IMR-90 (cell line): Measurements from ENCODE around the gene HOXA13. TPM values are rescaled to one million over a fixed set of nuclear protein-coding genes. Genes with fewer than 3 reads are reported as not detected.

Source experiments
- ATAC-seq: fragments of 200-7000 bp; cut with Tn5 transposase; 2 replicates; pipeline ENCODE4 v1.9.1; 2020; ENCODE audit warnings: low read depth, mild to moderate bottlenecking, moderate library complexity
- BruUV-seq: library from RNA; stranded (reverse); fragments of 400-500 nt; replicated peaks from 2 replicates; lab custom pipeline; 2021; lab: Mats Ljungman, UMichigan
- CTCF ChIA-PET: fragments of 300-600 bp; formaldehyde crosslinking; extraction: SDS; loops from one replicate; lab custom pipeline; 2021; ENCODE audit warnings: antibody characterized with exemption; lab: Yijun Ruan, JAX
- POLR2A ChIA-PET: fragments of 300-600 bp; sonication (Branson Sonifier 250); formaldehyde crosslinking; loops from one replicate; lab custom pipeline; 2022; ENCODE audit warnings: antibody characterized with exemption; ENCODE audit not compliant: unreplicated experiment; lab: Charles Lee
- DNase-seq: peaks from one replicate; pipeline ENCODE4 v3.0.0; 2013
- H2AFZ ChIP-seq: replicated peaks from 2 replicates; pipeline ENCODE3; 2013; ENCODE audit warnings: low read length, mild to moderate bottlenecking; ENCODE audit not compliant: poor library complexity
- H2AK5ac ChIP-seq: 2 replicates; pipeline ENCODE4 v1.6.1; 2013; ENCODE audit warnings: low read depth, low read length, inconsistent platforms
- H2AK9ac ChIP-seq: replicated peaks from 2 replicates; pipeline ENCODE3; 2013; ENCODE audit warnings: mild to moderate bottlenecking, low read depth, low read length, moderate library complexity; ENCODE audit not compliant: poor library complexity
- H2BK120ac ChIP-seq: 2 replicates; pipeline ENCODE4 v1.6.1; 2013; ENCODE audit warnings: low read depth, low read length, inconsistent platforms
- H2BK15ac ChIP-seq: 3 replicates; pipeline ENCODE4 v1.6.1; 2013; ENCODE audit warnings: low read depth, low read length, inconsistent platforms
- H2BK20ac ChIP-seq: 2 replicates; pipeline ENCODE4 v1.6.1; 2013; ENCODE audit warnings: low read depth, mild to moderate bottlenecking, inconsistent platforms, low read length, moderate library complexity
- H2BK5ac ChIP-seq: 2 replicates; pipeline ENCODE4 v1.6.1; 2013; ENCODE audit warnings: mild to moderate bottlenecking, low read depth, low read length, inconsistent platforms; ENCODE audit not compliant: poor library complexity, severe bottlenecking
- H3K14ac ChIP-seq: replicated peaks from 2 replicates; pipeline ENCODE4 v1.6.1; 2013; ENCODE audit warnings: low read depth, low read length, inconsistent platforms
- H3K18ac ChIP-seq: 2 replicates; pipeline ENCODE4 v1.6.1; 2013; ENCODE audit warnings: low read depth, low read length, control low read depth
- H3K23ac ChIP-seq: 2 replicates; pipeline ENCODE4 v1.6.1; 2013; ENCODE audit warnings: low read depth, low read length, inconsistent platforms
- H3K27ac ChIP-seq: 2 replicates; pipeline ENCODE4 v1.5.1; 2013; ENCODE audit warnings: mild to moderate bottlenecking, control low read depth, low read length; ENCODE audit not compliant: insufficient read depth
- H3K27me3 ChIP-seq: 2 replicates; pipeline ENCODE4 v1.6.1; 2013; ENCODE audit warnings: low read length; ENCODE audit not compliant: control insufficient read depth, insufficient read depth
- H3K36me3 ChIP-seq: 2 replicates; pipeline ENCODE4 v1.6.1; 2013; ENCODE audit warnings: low read length, mixed read lengths; ENCODE audit not compliant: control insufficient read depth, insufficient read depth
- H3K4ac ChIP-seq: 2 replicates; pipeline ENCODE4 v1.6.1; 2013; ENCODE audit warnings: low read depth, low read length, inconsistent platforms
- H3K4me1 ChIP-seq: 2 replicates; pipeline ENCODE4 v1.6.1; 2013; ENCODE audit warnings: low read length, mixed read lengths; ENCODE audit not compliant: control insufficient read depth, insufficient read depth
- H3K4me2 ChIP-seq: 2 replicates; pipeline ENCODE4 v1.6.1; 2013; ENCODE audit warnings: low read depth, mild to moderate bottlenecking, control low read depth, low read length, moderate library complexity
- H3K4me3 ChIP-seq: 2 replicates; pipeline ENCODE4 v1.5.1; 2013; ENCODE audit warnings: low read depth, mild to moderate bottlenecking, control low read depth, low read length, moderate library complexity; ENCODE audit not compliant: insufficient read depth
- H3K56ac ChIP-seq: 2 replicates; pipeline ENCODE4 v1.6.1; 2013; ENCODE audit warnings: low read length, inconsistent platforms; ENCODE audit not compliant: insufficient read depth; ENCODE audit errors: extremely low read depth
- H3K79me1 ChIP-seq, 2 experiments: 2 replicates each; pipeline ENCODE4 v1.6.1; 2013; ENCODE audit warnings: low read length in 2 of 2, inconsistent platforms in 1 of 2, low read depth in 1 of 2
- H3K9ac ChIP-seq: 2 replicates; pipeline ENCODE4 v1.6.1; 2013; ENCODE audit warnings: low read depth, low read length, control low read depth
- H3K9me1 ChIP-seq: 2 replicates; pipeline ENCODE4 v1.6.1; 2013; ENCODE audit warnings: low read length, inconsistent platforms; ENCODE audit not compliant: insufficient read depth
- H3K9me3 ChIP-seq: 2 replicates; pipeline ENCODE4 v1.6.1; 2013; ENCODE audit warnings: low read length; ENCODE audit not compliant: control insufficient read depth, insufficient read depth
- H4K20me1 ChIP-seq: 2 replicates; pipeline ENCODE4 v1.6.1; 2013; ENCODE audit warnings: low read length, inconsistent platforms; ENCODE audit not compliant: insufficient read depth
- H4K5ac ChIP-seq: 2 replicates; pipeline ENCODE4 v1.6.1; 2013; ENCODE audit warnings: mild to moderate bottlenecking, low read depth, low read length, control low read depth
- H4K8ac ChIP-seq, 2 experiments: 2 replicates each; pipeline ENCODE4 v1.6.1; 2013; ENCODE audit warnings: low read depth in 2 of 2, low read length in 2 of 2, control low read depth in 1 of 2, inconsistent platforms in 1 of 2
- H4K91ac ChIP-seq: 2 replicates; pipeline ENCODE4 v1.6.1; 2013; ENCODE audit warnings: low read depth, low read length, inconsistent platforms; ENCODE audit not compliant: insufficient read depth
- CHD1 ChIP-seq: IDR thresholded peaks from 2 replicates; pipeline ENCODE4 v1.6.1; 2012; ENCODE audit warnings: low read depth, low read length, improper control_type of control experiment
- ELK1 ChIP-seq: fragments of 150-350 bp; IDR thresholded peaks from 2 replicates; pipeline ENCODE4 v1.6.1; 2016; ENCODE audit warnings: low read depth, mild to moderate bottlenecking, low read length, moderate library complexity, borderline replicate concordance
- FOS ChIP-seq: fragments of 150-350 bp; IDR thresholded peaks from 2 replicates; pipeline ENCODE4 v1.6.1; 2016; ENCODE audit warnings: low read depth, low read length
- MAFK ChIP-seq: IDR thresholded peaks from 2 replicates; pipeline ENCODE4 v1.6.1; 2012; ENCODE audit warnings: low read depth, low read length, improper control_type of control experiment
- MAZ ChIP-seq: IDR thresholded peaks from 2 replicates; pipeline ENCODE4 v1.6.1; 2012; ENCODE audit warnings: low read depth, mild to moderate bottlenecking, low read length, improper control_type of control experiment, moderate library complexity, borderline replicate concordance
- MXI1 ChIP-seq: IDR thresholded peaks from 2 replicates; pipeline ENCODE4 v1.6.1; 2012; ENCODE audit warnings: low read depth, mild to moderate bottlenecking, low read length, moderate library complexity, borderline replicate concordance
- NFE2L2 ChIP-seq: fragments of 150-350 bp; IDR thresholded peaks from 2 replicates; pipeline ENCODE4 v1.6.1; 2016; ENCODE audit warnings: low read depth, mild to moderate bottlenecking, low read length
- RFX5 ChIP-seq: IDR thresholded peaks from 2 replicates; pipeline ENCODE4 v1.8.0; 2012; ENCODE audit warnings: low read depth, mild to moderate bottlenecking, low read length, moderate library complexity
- SMC3 ChIP-seq: fragments of 150-350 bp; IDR thresholded peaks from 2 replicates; pipeline ENCODE4 v1.6.1; 2016; ENCODE audit warnings: low read depth, mild to moderate bottlenecking, antibody characterized with exemption, low read length, moderate library complexity
- USF2 ChIP-seq: fragments of 150-350 bp; IDR thresholded peaks from 2 replicates; pipeline ENCODE4 v1.6.1; 2017; ENCODE audit warnings: mild to moderate bottlenecking, antibody characterized with exemption, low read length, low read depth
- WGBS, 2 experiments: methylation state at CpG; one replicate each; pipeline versions ENCODE4 v1.1.5 to v1.1.7; 2013; ENCODE audit warnings: missing lambda C conversion rate in 2 of 2; ENCODE audit not compliant: insufficient read length in 1 of 2; ENCODE audit errors: extremely low coverage in 2 of 2; 5-methylcytosine and 5-hydroxymethylcytosine counted together
- dilution Hi-C: fragments of 300-500 bp; cut with HindIII; formaldehyde crosslinking; loops from one replicate; pipeline ENCODE4 v1.14.3; 2018; ENCODE audit warnings: low sequenced_read_pairs; ENCODE audit not compliant: unreplicated experiment
- in situ Hi-C: fragments of 300-500 bp; cut with MboI; formaldehyde crosslinking; loops from 3 replicates; pipeline ENCODE4 v1.14.3; 2019; ENCODE audit warnings: low sequenced_read_pairs, inconsistent platforms, mixed read lengths
- intact Hi-C: fragments of 100-400 bp; cut with micrococcal nuclease; formaldehyde crosslinking; loops from 2 replicates; pipeline ENCODE4 v1.10.0; 2022
- polyA plus RNA-seq, 3 experiments: library from polyadenylated mRNA; depleted of rRNA; stranded (reverse); fragments of >200 nt; gene quantifications; 2 replicates each; pipeline ENCODE4 v1.2.3, GENCODE V29; 2012; ENCODE audit warnings: low replicate concordance in 1 of 3
- total RNA-seq: library from RNA; depleted of rRNA; stranded (reverse); fragments of >200 nt; gene quantifications from 2 replicates; pipeline ENCODE4 v1.2.3, GENCODE V29; 2012

Gene HOXA13
- total and polyA plus RNA-seq, 2 of the 4 experiments (the other 2 are of a cell fraction), result not detected

GRCh38 chr7:27161214-27161720 lies 38.6 kb downstream of the HOXA13 start:
- DNase-seq, result no peak
- no peak overlapping the region for H2BK120ac ChIP-seq
- H2AK5ac ChIP-seq, result no peak overlapping the region
- no peak overlapping the region for H3K27ac ChIP-seq
- intact Hi-C loops, result loop anchor here (1.0 to 10.0 kb wide), 4 partner anchors 792 to 1906 kb away; partner anchors contain the start of genes CBX3 and HNRNPA2B1
- H4K8ac ChIP-seq, result no peak overlapping the region
- H3K79me1 ChIP-seq, result no peaks in the 10 kb centered on the region
- no peak overlapping the region for H3K18ac ChIP-seq
- peak overlapping the region; percentile 79 for H3K4me2 ChIP-seq
- H2AFZ ChIP-seq, result peak overlapping the region; percentile 98
- H2AK9ac ChIP-seq, result peak overlapping the region; percentile 87
- no peaks in the 10 kb centered on the region for H3K9me1 ChIP-seq
- peaks cover 34% of the 10 kb centered on the region for H3K27me3 ChIP-seq
- no peak overlapping the region for H3K23ac ChIP-seq
- no peaks in the 10 kb centered on the region for H3K36me3 ChIP-seq
- dilution Hi-C loops, result no loop called here
- no peak overlapping the region for H2BK15ac ChIP-seq
- peak overlapping the region; percentile 36 for H3K4me3 ChIP-seq
- no peak overlapping the region for H3K4ac ChIP-seq
- in situ Hi-C loops, result no loop called here
- peaks cover 6% of the 10 kb centered on the region; the same call in 1 of the 2 replicates for H3K9me3 ChIP-seq
- no peak overlapping the region for H4K91ac ChIP-seq
- H3K56ac ChIP-seq, result no peak overlapping the region
- H2BK20ac ChIP-seq, result no peak overlapping the region
- ChIA-PET CTCF (interaction anchor here (0.6 to 1.8 kb wide), 23 partner anchors 9 to 1269 kb away, joined by 3 to 29 read pairs (median 4); partner anchors contain the start of gene HOXA5), POLR2A (no interaction called here)
- peaks cover 1% of the 10 kb centered on the region; the same call in 1 of the 2 replicates for H3K4me1 ChIP-seq
- H3K9ac ChIP-seq, result no peak overlapping the region; the same call in 1 of the 2 replicates
- no TSS peak for BruUV-seq
- TF ChIP-seq CHD1, result no peak
- no peak for TF ChIP-seq FOS
- no peak for TF ChIP-seq MAZ
- no peak for TF ChIP-seq MXI1
- TF ChIP-seq SMC3, result no peak
- no peak for TF ChIP-seq MAFK
- TF ChIP-seq NFE2L2, result no peak
- TF ChIP-seq ELK1, result no peak
- no peak for TF ChIP-seq USF2
- TF ChIP-seq RFX5, result no peak
- no CpG with 5 or more reads among the region's 27 CpGs for WGBS, 2 experiments
- H4K20me1 ChIP-seq, result no peaks in the 10 kb centered on the region
- H2BK5ac ChIP-seq, result no peak overlapping the region
- H3K14ac ChIP-seq, result no peak overlapping the region
- ATAC-seq, result peak; percentile 5
- no peak overlapping the region for H4K5ac ChIP-seq
